ENCODE measurements around the gene PRMT2. TPM values are rescaled to one million over a fixed set of nuclear protein-coding genes. Genes with fewer than 3 reads are reported as not detected.

PRMT2 gene
- total RNA-seq, 1 donor: 164 TPM

DNA sequence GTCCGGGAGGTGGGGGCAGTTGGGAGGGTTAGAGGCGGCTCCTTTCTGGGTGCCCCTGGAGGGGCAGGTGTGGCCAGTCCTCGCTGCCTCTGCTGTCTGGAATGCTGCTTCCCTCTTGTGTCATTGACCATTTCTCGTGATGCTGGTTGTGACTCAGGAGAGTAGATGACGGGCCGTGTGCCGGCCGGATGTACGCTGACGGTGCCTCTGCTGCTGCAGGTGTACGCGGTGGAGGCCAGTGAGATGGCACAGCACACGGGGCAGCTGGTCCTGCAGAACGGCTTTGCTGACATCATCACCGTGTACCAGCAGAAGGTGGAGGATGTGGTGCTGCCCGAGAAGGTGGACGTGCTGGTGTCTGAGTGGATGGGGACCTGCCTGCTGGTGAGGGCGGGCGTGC, 13.9 kb downstream of the PRMT2 start:
- TF ChIP-seq, protein P1, sequence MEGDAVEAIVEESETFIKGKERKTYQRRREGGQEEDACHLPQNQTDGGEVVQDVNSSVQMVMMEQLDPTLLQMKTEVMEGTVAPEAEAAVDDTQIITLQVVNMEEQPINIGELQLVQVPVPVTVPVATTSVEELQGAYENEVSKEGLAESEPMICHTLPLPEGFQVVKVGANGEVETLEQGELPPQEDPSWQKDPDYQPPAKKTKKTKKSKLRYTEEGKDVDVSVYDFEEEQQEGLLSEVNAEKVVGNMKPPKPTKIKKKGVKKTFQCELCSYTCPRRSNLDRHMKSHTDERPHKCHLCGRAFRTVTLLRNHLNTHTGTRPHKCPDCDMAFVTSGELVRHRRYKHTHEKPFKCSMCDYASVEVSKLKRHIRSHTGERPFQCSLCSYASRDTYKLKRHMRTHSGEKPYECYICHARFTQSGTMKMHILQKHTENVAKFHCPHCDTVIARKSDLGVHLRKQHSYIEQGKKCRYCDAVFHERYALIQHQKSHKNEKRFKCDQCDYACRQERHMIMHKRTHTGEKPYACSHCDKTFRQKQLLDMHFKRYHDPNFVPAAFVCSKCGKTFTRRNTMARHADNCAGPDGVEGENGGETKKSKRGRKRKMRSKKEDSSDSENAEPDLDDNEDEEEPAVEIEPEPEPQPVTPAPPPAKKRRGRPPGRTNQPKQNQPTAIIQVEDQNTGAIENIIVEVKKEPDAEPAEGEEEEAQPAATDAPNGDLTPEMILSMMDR (IDR thresholded peaks at IDR 0.05; ENCODE audit: insufficient read depth, low read depth, low read length): no peak
- no peak for DNase-seq (ENCODE audit: low read depth)
- no peak overlapping the region for H3K4me3 ChIP-seq (ENCODE audit: low read depth, low read length)

DNA sequence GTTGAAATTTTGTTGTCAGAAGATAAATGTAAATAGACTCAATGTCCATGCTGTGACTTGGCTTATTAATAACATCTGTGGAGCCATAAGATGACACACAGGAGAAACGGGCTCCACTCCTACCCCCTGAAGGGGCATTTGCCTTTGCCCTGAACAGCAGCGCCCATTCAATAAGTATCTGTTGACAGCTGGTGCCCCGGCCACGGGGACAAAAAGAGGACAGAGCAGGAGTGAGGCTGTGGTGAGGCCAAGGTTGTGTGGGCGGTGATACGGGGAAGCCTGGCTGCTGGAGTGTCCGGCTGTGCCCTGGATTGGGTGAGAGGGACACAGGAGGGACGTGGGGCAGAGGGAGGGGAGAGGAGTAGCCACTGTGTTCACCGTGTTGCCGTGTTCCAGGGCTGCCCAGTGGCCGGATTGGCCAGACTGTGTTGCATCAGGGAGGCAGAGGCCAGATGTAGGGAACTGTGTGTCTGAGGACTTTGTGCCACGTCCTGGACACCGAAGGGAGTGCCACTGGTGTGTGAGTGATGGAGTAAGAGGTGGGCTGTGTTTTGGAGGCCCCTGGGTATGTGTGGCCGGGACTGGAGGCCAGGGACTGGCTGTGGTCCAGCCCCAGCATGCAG, 15.1 kb downstream of the PRMT2 start:
- TF ChIP-seq, protein P1 (IDR thresholded peaks at IDR 0.05; ENCODE audit: insufficient read depth, low read depth, low read length): no peak
- H3K4me3 ChIP-seq (ENCODE audit: low read depth, low read length): no peak overlapping the region
- no peak for DNase-seq (ENCODE audit: low read depth)

DNA sequence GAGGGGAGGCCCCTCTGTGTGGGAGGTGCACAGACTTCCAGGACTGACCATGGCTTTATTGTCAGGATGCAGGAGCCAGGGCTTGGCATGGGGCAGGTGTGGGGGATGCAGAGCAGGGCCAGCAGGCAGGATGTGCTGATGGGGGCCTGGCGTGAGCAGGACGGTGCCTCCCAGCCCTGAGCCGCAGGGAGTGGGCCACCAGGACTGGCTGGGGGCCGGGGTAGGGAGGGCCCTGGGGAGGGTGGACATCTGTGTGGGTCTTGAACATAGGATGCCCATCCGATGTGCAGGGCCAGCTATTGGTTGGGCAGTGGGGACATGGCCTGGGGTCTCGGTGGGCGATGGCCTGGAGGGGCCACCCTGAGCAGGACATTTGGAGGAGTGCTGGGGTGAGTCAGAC, 15.6 kb downstream of the PRMT2 start:
- TF ChIP-seq, protein P1 (IDR thresholded peaks at IDR 0.05; ENCODE audit: insufficient read depth, low read depth, low read length): no peak
- H3K4me3 ChIP-seq (ENCODE audit: low read depth, low read length): no peak overlapping the region
- DNase-seq (ENCODE audit: low read depth): no peak

DNA sequence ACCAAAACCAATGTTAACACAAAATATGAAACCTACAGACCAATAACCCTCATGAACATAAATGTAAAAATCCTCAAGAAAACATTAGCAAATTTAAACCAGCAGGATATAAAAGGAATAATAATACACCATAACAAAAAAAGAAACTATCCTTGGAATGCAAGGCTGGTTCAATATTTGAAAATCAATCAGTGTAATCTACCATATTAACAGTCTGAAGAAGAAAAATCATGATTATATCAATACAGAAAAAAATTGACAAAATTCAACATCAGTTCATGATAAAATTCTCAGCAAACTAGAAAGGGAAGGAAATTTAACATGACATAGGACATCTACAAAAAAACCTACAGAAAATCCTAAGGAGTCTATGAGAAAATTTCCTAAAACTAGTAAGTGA, 19.8 kb downstream of the PRMT2 start:
- no peak overlapping the region for H3K4me3 ChIP-seq (ENCODE audit: low read depth, low read length)
- TF ChIP-seq, protein P1 (IDR thresholded peaks at IDR 0.05; ENCODE audit: insufficient read depth, low read depth, low read length): no peak
- no peak for DNase-seq (ENCODE audit: low read depth)

DNA sequence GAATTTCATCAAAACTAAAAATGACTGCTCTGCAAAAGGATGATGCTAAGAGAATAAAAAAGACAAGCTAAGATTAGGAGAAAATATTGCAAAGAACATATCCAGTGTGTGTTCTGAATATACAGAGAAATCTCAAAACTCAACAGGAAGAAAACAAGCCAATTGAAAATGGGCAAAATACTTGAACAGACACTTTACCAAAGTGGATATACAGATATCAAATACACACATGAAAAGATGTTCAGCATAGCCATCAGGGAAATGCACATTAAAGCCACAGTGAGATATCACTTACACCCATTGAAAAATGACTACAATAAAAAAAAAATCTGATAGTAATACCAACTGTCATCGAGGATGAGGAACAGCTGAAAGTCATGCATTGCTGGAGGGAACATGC, 21.3 kb downstream of the PRMT2 start:
- no peak overlapping the region for H3K4me3 ChIP-seq (ENCODE audit: low read depth, low read length)
- TF ChIP-seq, protein P1 (IDR thresholded peaks at IDR 0.05; ENCODE audit: insufficient read depth, low read depth, low read length): no peak
- no peak for DNase-seq (ENCODE audit: low read depth)

DNA sequence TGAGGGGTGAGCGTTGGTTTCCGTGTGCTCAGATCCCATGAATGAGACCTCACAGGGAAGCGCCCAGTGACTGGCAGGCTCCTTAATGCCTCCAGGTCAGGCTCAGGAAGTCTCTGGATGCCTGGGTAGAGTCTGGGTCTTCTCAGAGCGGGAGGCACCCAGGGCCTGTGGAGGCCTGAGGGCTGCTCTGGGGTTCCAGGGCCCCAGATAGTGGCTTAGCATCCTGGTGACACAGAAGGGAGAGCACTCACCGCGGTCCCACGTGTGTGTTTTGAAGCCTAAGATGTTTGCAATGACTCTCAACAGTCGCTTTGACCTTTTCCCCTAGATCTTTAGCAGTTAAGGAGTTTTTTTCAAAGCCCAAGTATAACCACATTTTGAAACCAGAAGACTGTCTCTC, 25.0 kb downstream of the PRMT2 start:
- no peak overlapping the region for H3K4me3 ChIP-seq (ENCODE audit: low read depth, low read length)
- DNase-seq (ENCODE audit: low read depth): no peak
- TF ChIP-seq, protein P1 (IDR thresholded peaks at IDR 0.05; ENCODE audit: insufficient read depth, low read depth, low read length): no peak

DNA sequence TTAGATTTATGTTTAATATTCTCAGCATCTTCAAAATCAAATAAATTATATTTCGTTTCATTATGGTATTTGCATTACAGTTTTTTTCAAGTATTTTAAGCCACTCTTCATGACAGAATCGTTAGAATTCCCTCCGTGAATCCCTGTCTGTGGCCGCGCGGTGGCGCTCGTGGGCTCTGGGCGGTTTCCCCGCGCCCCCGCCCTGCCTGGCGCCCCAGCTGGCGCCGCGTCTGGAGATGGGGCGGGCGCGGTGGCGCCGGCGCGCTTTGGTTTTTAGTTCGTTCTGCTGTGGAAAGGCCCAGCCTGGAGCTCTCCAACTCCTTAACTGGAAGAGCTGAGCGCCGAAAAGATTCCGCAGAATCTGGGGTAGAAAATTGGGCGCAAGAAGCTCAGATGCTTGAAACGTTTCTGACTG, 25.7 kb downstream of the PRMT2 start:
- TF ChIP-seq, protein P1 (IDR thresholded peaks at IDR 0.05; ENCODE audit: insufficient read depth, low read depth, low read length): peak; percentile 75
- H3K4me3 ChIP-seq (ENCODE audit: low read depth, low read length): no peak overlapping the region
- DNase-seq (ENCODE audit: low read depth): peak; percentile 86

Data from fibroblast of villous mesenchyme (primary cell).